Mucosa of descending colon (tissue), 3 donors: ENCODE results near the gene BDKRB1. TPM values are rescaled to one million over a fixed set of nuclear protein-coding genes. Genes with fewer than 3 reads are reported as not detected.

Experiments used
- ATAC-seq: fragments of 200-7000 bp; cut with Tn5 transposase; one replicate; pipeline ENCODE4 v1.9.1; 2020; ENCODE audit warnings: mild to moderate bottlenecking, moderate library complexity
- DNase-seq, 3 donors: peaks; one replicate each; pipeline ENCODE4 v3.0.0-alpha.2; 2020
- H3K36me3 ChIP-seq: fragments of 200-600 bp; one replicate; pipeline ENCODE4 v1.8.0; 2021; ENCODE audit warnings: low read depth, mild to moderate bottlenecking
- H3K4me1 ChIP-seq: fragments of 200-600 bp; one replicate; pipeline ENCODE4 v1.8.0; 2021; ENCODE audit warnings: low read depth, mild to moderate bottlenecking
- H3K4me3 ChIP-seq: fragments of 200-600 bp; one replicate; pipeline ENCODE4 v1.8.0; 2021; ENCODE audit warnings: mild to moderate bottlenecking
- H3K9me3 ChIP-seq: fragments of 200-600 bp; one replicate; pipeline ENCODE4 v1.8.0; 2021; ENCODE audit warnings: mild to moderate bottlenecking
- intact Hi-C, 2 donors: fragments of 100-400 bp; cut with DNase I in 1 of 2; cut with micrococcal nuclease in 1 of 2; formaldehyde crosslinking; loops; one replicate each; pipeline versions ENCODE4 v1.11.0 to v1.11.1; 2022; cut with DNase I, micrococcal nuclease
- total RNA-seq, 3 donors: library from RNA; stranded (reverse); fragmentation: NEBNext Ultra II Directional in 2 of 3; extraction: Animal tissue kit (Norgen Biotek cat#: 25700) in 2 of 3; gene quantifications; one replicate each; pipeline versions ENCODE4 v1.2.1 to v1.2.4, GENCODE V29; 2021 to 2023
- TF ChIP-seq, protein P1 (sequence below): fragments of 200-600 bp; IDR thresholded peaks from one replicate; pipeline ENCODE4 v1.8.0; 2022; ENCODE audit warnings: antibody characterized with exemption, mild to moderate bottlenecking
- donor health status: DM: no; HTN: no; CAD: no; lungs with moderate emphysema.
- donor health status: DM: no; HTN: no; CAD: no.
- donor health status: DM: no; HTN: yes; CAD: no.

BDKRB1 gene
- total RNA-seq, 3 donors from 2014 or later, result 6.1 to 10.6 (median 7.7) TPM

DNA sequence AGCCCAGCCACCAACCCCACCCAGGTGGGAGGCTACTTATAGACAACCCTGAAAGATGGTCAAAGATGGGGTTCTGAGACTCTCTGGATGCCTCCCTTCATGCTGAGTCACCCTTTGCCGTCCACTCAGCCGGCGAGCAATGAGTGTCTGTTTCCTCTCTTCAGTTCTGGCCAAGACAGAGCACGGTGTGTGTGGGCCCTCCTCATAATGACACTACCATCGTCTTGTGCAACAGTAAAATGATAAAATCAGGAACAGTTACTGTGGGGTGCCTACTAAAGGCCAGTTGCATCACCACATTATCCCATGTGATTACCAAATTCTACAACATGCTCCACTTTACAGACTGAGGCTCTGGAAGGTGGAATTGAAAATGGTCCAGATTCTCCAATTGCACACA is 7.0 kb upstream of the BDKRB1 start:
- intact Hi-C loops, result no loop called here
- Histone ChIP-seq H3K36me3 (no peaks in the 10 kb centered on the region), H3K4me3 (no peak overlapping the region), H3K9me3 (no peaks in the 10 kb centered on the region), H3K4me1 (no peaks in the 10 kb centered on the region)
- no peak for DNase-seq
- TF ChIP-seq, protein P1, sequence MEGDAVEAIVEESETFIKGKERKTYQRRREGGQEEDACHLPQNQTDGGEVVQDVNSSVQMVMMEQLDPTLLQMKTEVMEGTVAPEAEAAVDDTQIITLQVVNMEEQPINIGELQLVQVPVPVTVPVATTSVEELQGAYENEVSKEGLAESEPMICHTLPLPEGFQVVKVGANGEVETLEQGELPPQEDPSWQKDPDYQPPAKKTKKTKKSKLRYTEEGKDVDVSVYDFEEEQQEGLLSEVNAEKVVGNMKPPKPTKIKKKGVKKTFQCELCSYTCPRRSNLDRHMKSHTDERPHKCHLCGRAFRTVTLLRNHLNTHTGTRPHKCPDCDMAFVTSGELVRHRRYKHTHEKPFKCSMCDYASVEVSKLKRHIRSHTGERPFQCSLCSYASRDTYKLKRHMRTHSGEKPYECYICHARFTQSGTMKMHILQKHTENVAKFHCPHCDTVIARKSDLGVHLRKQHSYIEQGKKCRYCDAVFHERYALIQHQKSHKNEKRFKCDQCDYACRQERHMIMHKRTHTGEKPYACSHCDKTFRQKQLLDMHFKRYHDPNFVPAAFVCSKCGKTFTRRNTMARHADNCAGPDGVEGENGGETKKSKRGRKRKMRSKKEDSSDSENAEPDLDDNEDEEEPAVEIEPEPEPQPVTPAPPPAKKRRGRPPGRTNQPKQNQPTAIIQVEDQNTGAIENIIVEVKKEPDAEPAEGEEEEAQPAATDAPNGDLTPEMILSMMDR, result no peak
- ATAC-seq, result peak; percentile 27

DNA sequence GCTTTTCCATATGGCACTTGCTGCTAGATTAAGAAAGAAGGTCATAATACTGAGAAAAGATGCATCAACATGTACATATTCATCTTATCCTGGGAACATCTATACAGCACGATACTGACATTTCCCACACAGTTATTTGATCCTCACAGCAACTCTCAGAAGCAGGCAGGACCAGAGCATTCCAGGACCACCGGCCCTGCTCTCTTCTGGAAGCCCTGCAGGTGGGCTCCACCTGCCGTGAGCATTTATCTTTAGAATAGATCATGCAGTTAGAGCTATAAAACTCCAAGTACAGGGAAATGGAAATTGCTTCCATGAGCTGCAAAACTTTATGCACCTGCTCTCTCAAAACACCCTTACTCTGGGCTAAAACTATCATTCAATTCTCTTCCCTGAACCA is 5.5 kb upstream of the BDKRB1 start:
- ATAC-seq (no peak), DNase-seq (no peak)
- Histone ChIP-seq H3K36me3 (no peaks in the 10 kb centered on the region), H3K4me1 (no peaks in the 10 kb centered on the region), H3K4me3 (no peak overlapping the region), H3K9me3 (no peaks in the 10 kb centered on the region)
- intact Hi-C loops, result no loop called here
- TF ChIP-seq, protein P1, result no peak

DNA sequence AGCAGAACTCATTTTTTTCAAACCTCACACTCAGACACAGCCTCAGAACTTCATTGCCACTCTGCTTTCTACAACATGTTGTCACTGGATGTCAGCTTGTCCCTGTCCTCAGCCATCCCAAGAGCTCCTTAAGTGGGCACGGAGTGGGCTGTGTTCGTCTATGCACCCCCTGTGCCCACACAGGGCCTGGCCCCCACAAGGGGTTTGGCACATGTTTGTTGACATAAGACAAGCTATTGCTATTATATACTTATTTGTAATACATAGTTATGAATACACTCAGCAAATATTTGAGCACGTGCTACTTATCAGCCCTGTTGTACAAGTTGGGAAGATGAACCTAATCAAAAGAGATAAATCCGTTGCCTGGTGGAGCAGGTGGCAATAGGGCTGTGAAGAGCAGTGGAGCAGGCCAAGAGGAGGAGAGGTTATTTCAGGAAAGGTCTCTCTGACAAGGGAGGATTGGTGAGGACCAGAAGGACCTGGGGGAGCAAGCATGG is 4.3 kb upstream of the BDKRB1 start:
- no peaks in the 10 kb centered on the region for H3K36me3 ChIP-seq
- TF ChIP-seq, protein P1, result no peak
- intact Hi-C loops, result no loop called here
- DNase-seq, result no peak
- ATAC-seq, result no peak
- no peaks in the 10 kb centered on the region for H3K9me3 ChIP-seq
- no peak overlapping the region for H3K4me3 ChIP-seq
- H3K4me1 ChIP-seq, result no peaks in the 10 kb centered on the region

DNA sequence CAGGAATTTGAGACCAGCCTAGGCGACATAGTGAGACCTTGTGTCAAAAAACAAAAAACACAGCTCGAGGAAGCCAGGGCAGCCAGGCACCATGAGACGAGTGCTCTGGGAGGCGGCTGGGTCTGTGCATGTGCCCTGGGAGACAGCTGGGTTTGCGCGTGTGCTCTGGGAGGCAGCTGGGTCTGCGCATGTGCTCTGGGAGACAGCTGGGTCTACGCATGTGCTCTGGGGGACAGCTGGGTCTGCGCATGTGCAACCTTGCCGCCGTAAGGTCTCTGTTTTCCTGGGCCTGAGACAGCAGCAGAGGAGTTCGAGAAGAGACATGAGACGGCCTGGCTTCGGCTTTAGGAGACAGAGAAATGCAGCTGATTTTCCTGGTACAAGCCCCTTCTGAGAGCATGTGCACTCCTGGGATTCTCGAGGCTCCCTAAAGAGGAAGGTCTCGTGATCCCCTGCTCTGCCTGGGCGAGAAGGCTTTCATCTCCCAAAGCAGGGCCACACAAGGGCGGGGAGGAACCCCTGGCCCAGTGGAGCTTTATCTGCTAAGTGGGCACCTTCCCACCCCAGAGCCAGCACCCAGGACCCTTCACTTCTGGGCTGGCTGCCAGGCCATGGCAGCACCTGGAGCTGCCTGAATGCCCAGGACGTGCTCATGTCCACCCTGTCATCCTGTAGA is 3.5 kb upstream of the BDKRB1 start:
- intact Hi-C loops, result no loop called here
- no peak for DNase-seq
- TF ChIP-seq, protein P1, result no peak
- Histone ChIP-seq H3K4me1 (no peaks in the 10 kb centered on the region), H3K36me3 (no peaks in the 10 kb centered on the region), H3K4me3 (no peak overlapping the region), H3K9me3 (no peaks in the 10 kb centered on the region)
- ATAC-seq, result peak; percentile 6

DNA sequence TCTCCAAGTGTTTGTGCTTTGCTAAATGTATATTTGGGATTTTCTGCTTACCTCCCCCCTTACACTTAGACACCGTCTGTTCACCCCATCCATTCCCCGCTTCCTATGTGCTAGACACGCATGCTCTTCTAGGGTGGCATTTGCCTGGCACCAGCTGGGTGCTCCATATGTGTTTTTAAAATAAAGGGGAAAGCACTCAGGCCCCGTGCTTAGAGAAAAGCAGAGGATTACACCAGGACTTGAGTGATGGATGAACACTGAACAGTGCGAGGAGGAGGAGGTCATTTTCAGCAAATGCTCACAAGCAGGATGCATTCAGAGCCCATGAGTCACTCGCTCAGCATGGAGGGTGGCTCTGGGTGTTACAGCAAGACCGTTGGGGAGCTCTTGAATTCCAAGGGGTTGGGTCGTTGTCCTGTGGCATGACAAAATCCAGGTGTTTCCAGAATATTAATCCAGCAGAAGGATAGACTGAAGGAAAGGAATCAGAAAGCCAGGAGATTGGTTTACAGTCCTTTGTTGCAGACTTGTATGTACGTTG is 2.9 kb upstream of the BDKRB1 start:
- Histone ChIP-seq H3K36me3 (no peaks in the 10 kb centered on the region), H3K4me3 (no peak overlapping the region), H3K4me1 (no peaks in the 10 kb centered on the region), H3K9me3 (no peaks in the 10 kb centered on the region)
- intact Hi-C loops, result no loop called here
- TF ChIP-seq, protein P1, result no peak
- peak; percentile 41 for ATAC-seq
- no peak for DNase-seq
